ENCODE data around the gene FOXD4L1.
"Not testable (repeated sequence)": the region's sequence is repeated elsewhere in the genome, so short reads cannot be mapped to it uniquely, and the experiment has no call there.

The FOXD4L1 gene

GRCh38 chr2:113524986-113525385 lies 26.5 kb downstream of the FOXD4L1 start:
- DNase-seq (ENCODE audit: low read depth in 2 of 2): not testable (repeated sequence)

GRCh38 chr2:113527350-113528045 lies 29.0 kb downstream of the FOXD4L1 start:
- not testable (repeated sequence) for DNase-seq (ENCODE audit: low read depth in 2 of 2)

GRCh38 chr2:113528126-113528525 lies 29.7 kb downstream of the FOXD4L1 start:
- DNase-seq (ENCODE audit: low read depth in 2 of 2): not testable (repeated sequence)

DNA sequence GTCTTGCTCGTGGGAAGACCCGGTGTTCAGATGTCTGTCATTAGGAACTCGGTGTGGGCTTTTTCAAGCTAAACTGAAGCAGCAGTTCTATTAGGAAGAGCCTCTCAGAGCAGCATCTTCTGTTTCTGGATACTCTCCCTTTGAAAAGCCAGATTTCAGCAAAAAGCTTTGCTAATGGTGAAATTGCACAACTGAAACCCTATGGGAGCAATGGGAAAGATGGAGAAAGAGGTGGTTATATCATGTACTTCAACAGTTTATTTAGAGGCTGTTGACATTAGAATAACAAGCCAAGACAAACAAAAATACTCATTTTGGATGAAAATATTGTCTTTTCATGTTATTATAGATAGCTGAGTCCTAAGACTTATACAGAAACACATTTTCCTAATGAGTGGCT lies 30.4 kb downstream of the FOXD4L1 start:
- not testable (repeated sequence) for DNase-seq (ENCODE audit: low read depth in 2 of 2)

DNA sequence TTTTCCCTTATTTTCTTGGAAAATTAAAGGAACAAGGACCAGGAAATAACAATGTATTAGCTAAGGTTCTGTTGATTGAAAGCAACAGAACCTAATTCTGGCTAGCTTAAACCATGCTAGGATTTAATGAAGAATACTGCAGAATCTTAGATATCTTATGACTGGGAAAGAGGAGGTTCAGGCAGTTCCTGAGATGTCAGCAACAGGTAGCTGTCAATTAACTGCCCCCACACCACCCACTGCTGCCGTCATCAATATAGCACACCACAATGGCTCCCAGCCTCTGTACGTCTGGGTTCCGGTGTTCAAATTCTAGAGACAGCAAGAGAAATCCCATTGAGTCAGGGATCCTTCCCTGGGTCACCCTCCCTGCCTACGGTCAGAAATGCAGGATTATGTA lies 34.5 kb downstream of the FOXD4L1 start:
- DNase-seq (ENCODE audit: low read depth in 2 of 2): not testable (repeated sequence)

DNA sequence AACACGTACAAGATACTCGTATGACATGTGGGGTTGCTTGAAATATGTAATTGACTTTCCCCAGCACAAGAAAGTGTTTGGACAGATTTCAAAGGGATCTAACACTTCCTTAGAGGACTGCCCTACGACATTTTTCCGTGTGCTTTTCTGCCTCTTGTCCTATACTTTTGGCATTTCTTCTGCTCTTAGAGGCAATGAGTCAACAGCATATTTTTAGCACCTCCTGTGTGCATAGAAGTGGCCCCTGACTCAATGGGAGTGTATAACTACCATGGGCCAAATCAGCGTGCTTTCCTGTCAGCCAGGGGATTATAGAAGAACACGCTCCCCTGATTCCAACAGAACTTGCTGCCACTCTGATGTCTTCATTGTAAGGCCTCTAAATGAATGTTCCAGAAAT lies 38.1 kb downstream of the FOXD4L1 start:
- DNase-seq (ENCODE audit: low read depth in 2 of 2): not testable (repeated sequence)

- not testable (repeated sequence) for DNase-seq (ENCODE audit: low read depth in 2 of 2)
Measured at GRCh38 chr2:113540834-113541203, 42.4 kb downstream of the FOXD4L1 start.

DNA sequence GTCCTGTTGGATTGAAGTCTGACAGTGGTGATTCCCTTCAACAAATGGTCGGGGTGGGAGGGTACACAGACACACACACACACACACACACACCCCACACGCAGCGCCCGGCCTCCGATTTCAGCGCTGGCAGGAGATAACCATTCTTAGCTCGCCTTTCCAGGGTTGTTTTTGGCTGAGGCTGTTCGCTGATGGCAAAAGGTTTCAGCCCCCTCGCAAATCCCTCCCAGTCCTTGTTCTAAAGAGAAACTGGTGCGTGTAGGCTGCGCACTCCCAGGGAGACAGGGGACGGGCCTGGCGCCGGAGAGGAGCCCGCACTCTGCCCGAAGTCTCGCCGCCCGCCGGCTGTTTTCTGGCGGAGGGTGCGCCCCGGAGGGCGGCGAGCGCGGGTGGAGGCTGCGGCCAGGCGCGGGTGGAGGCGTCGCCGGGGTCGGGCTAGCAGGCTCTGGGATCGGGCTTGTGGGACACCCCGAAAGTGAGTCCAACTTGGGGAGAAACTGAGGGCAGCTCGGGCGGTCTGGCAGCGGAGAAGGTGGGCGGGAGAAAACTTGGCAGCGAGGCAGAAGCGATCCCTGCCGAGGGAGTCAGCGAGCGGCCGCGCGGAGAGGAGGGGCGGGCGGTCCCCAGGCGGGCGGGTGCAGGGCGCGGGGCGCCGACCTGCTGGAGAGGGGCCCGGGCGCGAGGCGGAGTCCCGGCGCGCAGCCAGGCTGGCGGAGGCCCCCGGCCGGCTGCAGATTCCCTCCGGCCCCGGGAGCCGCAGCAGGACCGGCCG lies 42.9 kb downstream of the FOXD4L1 start:
- not testable (repeated sequence) for DNase-seq (ENCODE audit: low read depth in 2 of 2)

DNA sequence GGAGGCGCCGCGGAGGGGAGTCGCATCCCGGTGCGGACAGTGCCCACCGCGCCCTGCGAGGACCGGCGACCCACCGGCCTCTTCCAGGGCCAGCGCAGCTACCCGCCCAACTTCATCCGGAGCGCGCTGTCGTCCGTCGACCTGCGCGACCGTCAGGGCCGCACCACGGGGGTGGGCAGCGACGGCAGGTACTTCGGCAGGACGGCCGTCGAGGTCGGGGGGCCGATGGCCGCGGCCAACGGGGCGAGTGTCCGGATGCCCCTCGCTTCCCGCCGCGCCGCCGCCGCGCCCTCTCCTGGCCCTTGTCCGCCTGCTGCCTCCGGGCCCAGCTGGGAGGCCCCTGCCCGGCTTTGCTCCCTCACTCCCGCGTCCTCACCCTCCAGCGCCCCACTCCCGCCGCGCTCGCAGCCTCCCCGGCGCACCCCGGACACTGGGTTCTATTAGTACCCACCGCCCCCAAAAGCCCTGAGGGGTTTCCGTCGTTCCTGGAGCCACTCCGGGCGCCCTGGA lies 43.6 kb downstream of the FOXD4L1 start:
- DNase-seq (ENCODE audit: low read depth in 2 of 2): not testable (repeated sequence)

DNA sequence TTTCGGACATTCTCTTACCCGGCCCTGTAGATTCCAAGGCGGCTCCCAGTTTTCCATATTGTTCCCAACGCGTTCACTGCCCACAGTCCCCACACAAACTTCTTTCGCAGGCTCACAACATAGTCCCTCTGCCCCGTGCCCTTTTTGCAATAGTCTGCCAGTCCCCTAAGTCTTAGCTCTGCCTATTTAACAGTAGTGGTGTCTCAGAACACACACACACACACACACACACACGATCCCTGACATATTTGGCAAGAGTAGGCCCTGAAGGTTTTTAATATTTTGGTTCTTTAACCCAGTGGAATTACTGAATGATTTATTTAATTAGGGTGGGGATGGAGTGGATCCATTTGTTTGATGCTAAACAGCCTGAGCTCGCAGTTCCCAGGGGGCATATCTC lies 44.1 kb downstream of the FOXD4L1 start:
- not testable (repeated sequence) for DNase-seq (ENCODE audit: low read depth in 2 of 2)
